D721Med (cell line): ENCODE results near the gene SRSF8.

ENCODE experiments used
- DNase-seq: peaks from one replicate; pipeline ENCODE4 v3.0.0; 2011; ENCODE audit warnings: low spot score; ENCODE audit not compliant: insufficient read length
- FAIRE-seq: peaks from 2 replicates; lab custom pipeline; 2011; peaks lifted over from hg19 to GRCh38; lab: Jason Lieb, UNC
- TF ChIP-seq, protein P1 (sequence below): IDR thresholded peaks from 2 replicates; pipeline ENCODE4 v1.5.1; 2012; ENCODE audit warnings: mild to moderate bottlenecking, control low read depth; ENCODE audit not compliant: insufficient read depth; ENCODE audit errors: missing control alignments

SRSF8 gene

DNA sequence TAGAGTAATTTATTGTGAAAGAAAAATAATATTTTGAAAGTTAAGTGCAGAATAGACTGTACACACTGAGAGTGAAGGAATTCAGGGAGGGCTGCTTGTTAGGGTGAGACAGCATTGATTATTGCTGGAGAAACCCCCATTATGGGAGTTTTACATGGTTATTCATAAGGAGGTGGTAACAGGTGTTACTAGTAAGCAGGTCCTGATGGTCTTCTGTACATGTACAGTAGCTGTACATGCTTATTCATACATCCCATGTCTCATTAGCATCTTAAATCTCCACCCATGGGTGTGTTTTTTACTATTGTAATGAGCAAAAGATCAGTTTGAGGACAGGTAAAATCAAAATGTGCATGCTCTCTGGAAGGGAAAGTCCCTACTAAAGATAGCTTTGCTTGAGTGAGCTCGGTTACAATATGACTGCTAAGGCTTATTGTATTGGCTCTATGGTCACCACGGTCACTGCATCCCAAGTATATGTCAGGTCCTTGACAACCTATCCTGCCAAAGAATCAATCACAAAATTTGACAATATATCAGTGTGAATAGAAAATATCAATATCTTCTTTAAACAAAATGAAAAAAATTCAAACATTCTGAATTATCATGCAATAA lies 11.3 kb upstream of the SRSF8 start:
- TF ChIP-seq, protein P1, sequence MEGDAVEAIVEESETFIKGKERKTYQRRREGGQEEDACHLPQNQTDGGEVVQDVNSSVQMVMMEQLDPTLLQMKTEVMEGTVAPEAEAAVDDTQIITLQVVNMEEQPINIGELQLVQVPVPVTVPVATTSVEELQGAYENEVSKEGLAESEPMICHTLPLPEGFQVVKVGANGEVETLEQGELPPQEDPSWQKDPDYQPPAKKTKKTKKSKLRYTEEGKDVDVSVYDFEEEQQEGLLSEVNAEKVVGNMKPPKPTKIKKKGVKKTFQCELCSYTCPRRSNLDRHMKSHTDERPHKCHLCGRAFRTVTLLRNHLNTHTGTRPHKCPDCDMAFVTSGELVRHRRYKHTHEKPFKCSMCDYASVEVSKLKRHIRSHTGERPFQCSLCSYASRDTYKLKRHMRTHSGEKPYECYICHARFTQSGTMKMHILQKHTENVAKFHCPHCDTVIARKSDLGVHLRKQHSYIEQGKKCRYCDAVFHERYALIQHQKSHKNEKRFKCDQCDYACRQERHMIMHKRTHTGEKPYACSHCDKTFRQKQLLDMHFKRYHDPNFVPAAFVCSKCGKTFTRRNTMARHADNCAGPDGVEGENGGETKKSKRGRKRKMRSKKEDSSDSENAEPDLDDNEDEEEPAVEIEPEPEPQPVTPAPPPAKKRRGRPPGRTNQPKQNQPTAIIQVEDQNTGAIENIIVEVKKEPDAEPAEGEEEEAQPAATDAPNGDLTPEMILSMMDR: no peak
- FAIRE-seq (no peak), DNase-seq (no peak)

DNA sequence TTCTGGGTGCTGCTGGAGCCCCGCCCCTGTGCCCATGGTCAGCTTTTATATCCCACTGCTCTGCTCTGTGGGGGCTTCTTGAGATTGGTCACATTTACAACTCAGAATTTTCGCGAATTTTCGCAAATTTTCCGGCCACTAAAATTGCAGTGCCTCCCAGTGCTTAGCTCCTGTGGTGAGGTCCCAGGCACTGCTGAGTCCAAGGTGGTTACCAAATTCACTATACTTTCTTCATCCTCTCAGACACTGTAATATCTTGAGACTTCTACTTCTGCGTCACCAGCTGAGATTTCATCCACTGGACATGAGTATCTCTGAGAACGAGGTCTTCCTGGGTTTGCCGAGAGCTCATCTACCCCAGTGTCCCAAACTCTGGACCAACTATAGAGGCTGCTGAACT lies 8.8 kb upstream of the SRSF8 start:
- DNase-seq (no peak), FAIRE-seq (no peak)
- TF ChIP-seq, protein P1: no peak

DNA sequence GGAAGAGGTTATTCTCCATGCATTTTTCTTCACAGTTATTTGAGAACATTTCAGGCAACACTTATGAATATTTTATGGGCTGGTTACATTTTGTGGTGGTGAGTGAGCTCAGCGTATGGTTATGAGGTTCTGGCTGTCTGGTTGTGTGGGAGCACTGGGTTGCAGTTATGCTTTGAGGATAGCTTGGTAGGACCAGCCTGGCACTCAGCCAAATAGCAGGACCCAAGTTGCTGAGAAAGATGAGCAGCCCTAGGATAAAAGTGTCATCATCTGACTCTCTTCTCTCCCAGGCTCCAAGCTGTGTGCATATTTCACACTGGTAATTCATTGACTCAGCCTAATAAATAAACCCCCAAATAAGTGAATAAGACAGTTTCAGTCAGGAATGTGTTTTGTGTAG lies 8.1 kb upstream of the SRSF8 start:
- TF ChIP-seq, protein P1: no peak
- no peak for DNase-seq
- no peak for FAIRE-seq

DNA sequence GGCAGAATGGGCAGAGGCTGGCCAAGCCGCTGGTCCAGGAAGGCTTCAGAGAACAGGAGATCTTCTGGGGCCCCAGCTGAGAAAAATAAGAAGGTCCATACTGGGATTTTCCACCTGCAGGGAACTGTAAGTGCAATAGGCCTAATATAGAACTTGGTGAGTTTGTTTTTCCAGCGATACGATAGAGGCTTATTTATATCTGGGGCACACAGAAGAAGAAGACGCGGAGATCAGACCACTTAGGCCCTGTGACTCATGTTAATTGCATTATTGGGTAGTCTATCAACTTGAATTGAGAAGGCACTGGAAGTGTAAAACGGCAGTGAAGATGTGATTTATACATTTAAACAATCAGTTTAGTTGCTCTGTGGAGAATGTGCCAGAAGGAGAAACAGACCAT lies 7.7 kb upstream of the SRSF8 start:
- TF ChIP-seq, protein P1: no peak
- FAIRE-seq (no peak), DNase-seq (no peak)

DNA sequence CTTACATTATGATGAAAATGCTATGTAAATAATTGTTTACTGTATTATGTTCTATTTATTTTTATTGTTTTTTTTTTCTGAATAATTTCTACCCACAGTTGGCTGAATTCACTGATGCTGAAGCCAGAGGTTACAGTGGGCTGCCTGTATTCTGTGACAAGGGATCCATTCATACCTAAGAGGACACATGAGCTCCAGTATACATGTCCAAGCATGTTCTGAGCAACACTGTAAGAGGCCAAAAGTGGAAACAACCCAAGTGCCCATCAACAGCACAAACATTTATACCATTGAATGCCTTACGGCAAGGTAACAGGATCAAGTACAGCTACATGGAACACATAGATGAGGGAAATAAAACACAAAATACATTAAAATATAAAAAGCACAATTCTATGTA lies 1.4 kb upstream of the SRSF8 start:
- FAIRE-seq (no peak), DNase-seq (no peak)
- TF ChIP-seq, protein P1: no peak

DNA sequence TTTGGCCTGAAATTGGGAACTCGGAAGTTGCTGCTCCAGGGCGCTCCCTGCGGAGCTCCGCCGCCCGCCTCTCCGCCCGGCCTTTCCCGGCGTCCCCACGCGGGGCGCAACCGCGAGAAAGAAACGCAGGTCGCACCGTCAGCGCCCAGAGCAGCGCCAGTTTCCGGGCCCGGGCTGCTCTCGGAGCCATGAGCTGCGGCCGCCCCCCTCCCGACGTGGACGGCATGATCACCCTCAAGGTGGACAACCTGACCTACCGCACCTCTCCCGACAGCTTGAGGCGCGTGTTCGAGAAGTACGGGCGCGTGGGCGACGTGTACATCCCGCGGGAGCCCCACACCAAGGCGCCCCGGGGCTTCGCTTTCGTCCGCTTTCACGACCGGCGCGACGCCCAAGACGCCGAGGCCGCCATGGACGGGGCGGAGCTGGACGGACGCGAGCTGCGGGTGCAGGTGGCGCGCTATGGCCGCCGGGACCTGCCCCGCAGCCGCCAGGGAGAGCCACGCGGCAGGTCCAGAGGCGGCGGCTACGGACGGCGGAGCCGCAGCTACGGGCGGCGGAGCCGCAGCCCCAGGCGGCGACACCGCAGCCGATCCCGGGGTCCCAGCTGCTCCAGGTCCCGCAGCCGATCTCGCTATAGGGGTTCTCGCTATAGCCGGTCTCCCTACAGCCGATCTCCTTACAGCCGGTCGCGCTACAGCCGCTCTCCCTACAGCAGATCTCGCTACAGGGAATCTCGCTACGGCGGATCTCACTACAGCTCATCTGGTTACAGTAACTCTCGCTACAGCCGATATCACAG lies 521 bp downstream of the SRSF8 start:
- DNase-seq (no peak), FAIRE-seq (no peak)
- TF ChIP-seq, protein P1: peak; percentile 32

DNA sequence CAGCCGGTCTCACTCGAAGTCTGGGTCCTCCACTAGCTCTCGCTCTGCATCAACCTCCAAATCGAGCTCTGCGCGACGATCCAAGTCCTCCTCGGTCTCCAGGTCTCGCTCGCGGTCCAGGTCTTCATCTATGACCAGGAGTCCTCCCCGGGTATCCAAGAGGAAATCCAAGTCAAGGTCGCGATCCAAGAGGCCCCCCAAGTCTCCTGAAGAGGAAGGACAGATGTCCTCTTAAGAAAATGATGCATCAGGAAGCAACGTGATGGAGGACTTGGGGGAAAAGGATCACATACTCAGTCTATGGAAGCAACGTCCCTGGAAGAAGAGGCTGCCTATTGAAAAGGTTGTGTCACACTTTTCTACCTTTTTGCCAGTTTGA lies 1.1 kb downstream of the SRSF8 start:
- TF ChIP-seq, protein P1: no peak
- DNase-seq (no peak), FAIRE-seq (no peak)
